GM19043 (cell line): ENCODE data around the gene GPC3.
"Not testable (repeated sequence)": the region's sequence is repeated elsewhere in the genome, so short reads cannot be mapped to it uniquely, and the experiment has no call there.

Experiments
- ATAC-seq: cut with Tn5 transposase; IDR thresholded peaks from one replicate; pipeline ENCODE4 v1.9.1; 2021; ENCODE audit warnings: low read depth; ENCODE audit not compliant: unreplicated experiment

Gene GPC3

GRCh38 chrX:133905305-133905704 lies 80.1 kb downstream of the GPC3 start:
- ATAC-seq = no peak

GRCh38 chrX:133897593-133898163 lies 87.7 kb downstream of the GPC3 start:
- no peak for ATAC-seq

- ATAC-seq = no peak
These were observed 93.1 kb downstream of the GPC3 start for GRCh38 chrX:133892337-133892736.

- ATAC-seq = no peak
These were observed 96.4 kb downstream of the GPC3 start for GRCh38 chrX:133888984-133889383.

- ATAC-seq = not testable (repeated sequence)
These were observed 97.3 kb downstream of the GPC3 start for GRCh38 chrX:133888084-133888483.

GRCh38 chrX:133884430-133885394 lies 100.7 kb downstream of the GPC3 start:
- ATAC-seq = no peak

- ATAC-seq = no peak
These were observed 103.5 kb downstream of the GPC3 start for GRCh38 chrX:133881893-133882292.

GRCh38 chrX:133881007-133881406 lies 104.4 kb downstream of the GPC3 start:
- no peak for ATAC-seq

GRCh38 chrX:133880032-133880443 lies 105.4 kb downstream of the GPC3 start:
- ATAC-seq = no peak

GRCh38 chrX:133878710-133879109 lies 106.7 kb downstream of the GPC3 start:
- no peak for ATAC-seq

- ATAC-seq = no peak
These were observed 108.7 kb downstream of the GPC3 start for GRCh38 chrX:133876646-133877045.

GRCh38 chrX:133869270-133869669 lies 116.1 kb downstream of the GPC3 start:
- no peak for ATAC-seq

GRCh38 chrX:133868682-133869081 lies 116.7 kb downstream of the GPC3 start:
- ATAC-seq = no peak

- ATAC-seq = no peak
These were observed 117.1 kb downstream of the GPC3 start for GRCh38 chrX:133868250-133868649.

- ATAC-seq = no peak
These were observed 119.5 kb downstream of the GPC3 start for GRCh38 chrX:133865761-133866471.

- no peak for ATAC-seq
These were observed 121.2 kb downstream of the GPC3 start for GRCh38 chrX:133864236-133864635.

- ATAC-seq = no peak
These were observed 125.5 kb downstream of the GPC3 start for GRCh38 chrX:133859860-133860259.

GRCh38 chrX:133859336-133859735 lies 126.1 kb downstream of the GPC3 start:
- ATAC-seq = no peak

- ATAC-seq = no peak
These were observed 127.6 kb downstream of the GPC3 start for GRCh38 chrX:133857640-133858269.

- ATAC-seq = no peak
These were observed 128.6 kb downstream of the GPC3 start for GRCh38 chrX:133856819-133857218.

GRCh38 chrX:133854290-133854689 lies 131.1 kb downstream of the GPC3 start:
- no peak for ATAC-seq
